Non-pigmented ciliary epithelial cell (primary cell): Measurements from ENCODE around the gene ZNF587.

Experiments used
- DNase-seq: peaks from one replicate; pipeline ENCODE4 v3.0.0-alpha.2; 2010; ENCODE audit warnings: low read depth

ZNF587 gene

DNA sequence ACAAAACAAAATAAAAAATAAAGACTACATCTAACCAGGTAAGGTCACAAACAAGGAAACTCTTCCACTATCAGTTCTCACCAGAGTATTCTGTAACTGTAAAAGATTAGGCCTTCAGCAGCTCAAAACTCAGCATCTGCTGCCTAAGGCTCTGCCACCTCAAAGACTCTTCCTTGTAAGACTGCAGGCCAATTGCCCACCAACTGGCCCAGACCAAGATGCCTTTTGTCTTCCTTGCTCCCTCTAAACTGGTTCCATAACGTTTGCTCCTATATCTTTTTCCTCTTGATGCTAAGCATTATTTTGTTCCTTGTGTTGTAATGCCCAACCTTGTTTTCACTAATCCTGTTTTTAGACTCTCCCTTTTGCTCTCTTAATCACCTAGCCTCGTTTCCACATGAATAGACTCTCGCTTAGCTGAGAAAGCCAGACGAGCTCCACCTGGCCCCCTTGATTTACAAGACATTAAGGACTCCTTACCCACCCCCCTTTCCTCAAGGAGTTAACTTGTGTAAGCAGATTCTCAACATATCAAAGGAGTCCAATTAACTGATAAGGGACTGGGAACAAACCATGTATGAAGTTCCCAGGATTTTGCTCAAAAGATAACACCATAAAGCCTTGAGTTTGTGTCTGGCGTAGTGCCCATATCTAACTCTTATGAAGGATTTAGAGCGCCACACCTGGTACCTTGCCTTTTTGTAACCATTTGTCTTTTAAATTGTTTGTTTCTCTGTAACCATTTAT, 37.7 kb downstream of the ZNF587 start:
- DNase-seq: peak; percentile 17

DNA sequence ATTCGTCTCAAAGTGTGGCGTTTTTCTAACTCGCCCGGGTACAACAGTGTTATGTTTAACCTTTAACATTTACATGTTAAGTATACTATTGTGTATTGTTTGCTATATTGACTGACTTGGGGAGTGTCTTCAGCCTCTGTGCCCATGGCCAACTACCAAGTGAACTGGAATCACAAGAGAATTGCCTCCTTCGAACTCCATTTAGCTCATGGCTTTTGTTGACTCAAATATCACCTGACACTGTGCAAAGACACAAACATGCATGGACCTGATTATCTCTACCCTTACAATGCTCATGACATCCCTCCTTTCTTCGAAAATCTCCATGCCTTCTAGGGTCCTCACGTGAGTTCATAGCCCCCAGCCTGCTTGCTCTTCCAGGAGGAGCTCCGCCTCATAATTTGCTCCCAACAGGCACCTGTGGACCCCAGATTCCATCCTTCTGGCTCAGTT, 38.5 kb downstream of the ZNF587 start:
- no peak for DNase-seq

DNA sequence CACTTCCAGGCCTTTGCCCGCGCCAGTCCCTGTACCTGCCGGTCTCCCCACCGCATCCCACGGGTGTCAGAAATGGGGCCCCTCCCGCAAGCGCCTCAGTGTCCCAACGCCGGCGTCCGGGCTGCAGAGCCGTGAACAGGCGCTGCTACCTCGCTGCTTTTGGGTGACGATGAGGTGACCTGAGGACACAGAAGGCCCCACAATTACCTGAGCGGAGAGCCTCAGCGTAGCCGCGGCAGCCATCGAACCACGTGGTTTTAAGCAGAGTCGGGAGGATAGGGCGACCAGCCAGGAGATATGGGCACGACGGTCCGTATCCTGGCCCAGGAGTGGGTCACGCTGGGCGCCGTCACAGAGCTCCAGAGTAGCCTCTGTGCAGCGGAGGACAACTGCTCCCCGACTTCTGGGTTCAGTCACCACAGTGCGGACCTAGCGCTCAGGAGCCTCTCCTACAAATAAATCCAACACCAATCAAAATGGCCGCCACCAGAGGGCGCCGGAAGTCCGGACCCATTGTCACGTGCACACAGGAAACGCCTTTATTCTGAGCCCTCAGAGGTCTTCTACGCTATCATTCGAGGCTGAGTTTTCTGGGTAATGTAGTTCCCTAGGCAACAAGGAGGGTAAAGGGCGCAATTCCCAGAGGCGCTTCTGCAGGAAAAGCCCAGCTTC, 39.0 kb downstream of the ZNF587 start, which contains the start of gene ZNF814:
ZNF814 (minus strand) TSS at position 478 of the 672 bp plus-strand sequence; CDS start at position 243, 235 bp downstream.
- DNase-seq: peak; percentile 37

DNA sequence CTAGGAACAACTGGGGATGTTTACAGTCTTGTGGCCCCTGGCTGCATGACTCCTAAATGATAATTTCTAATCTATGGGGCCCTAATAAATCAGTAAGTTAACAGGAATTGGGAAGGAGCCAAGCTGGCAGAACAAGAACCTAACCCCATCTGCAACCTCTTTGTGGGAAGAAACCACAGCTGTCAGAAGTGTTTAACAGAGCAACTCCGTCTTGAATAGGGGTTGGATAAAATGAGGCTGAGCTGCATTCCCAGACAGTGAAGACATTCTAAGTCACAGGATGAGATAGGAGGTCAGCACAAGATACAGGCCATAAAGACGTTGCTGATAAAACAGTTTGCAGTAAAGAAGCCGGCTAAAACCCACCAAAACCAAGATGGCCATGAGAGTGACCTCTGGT, 41.0 kb downstream of the ZNF587 start:
- DNase-seq: peak; percentile 88

DNA sequence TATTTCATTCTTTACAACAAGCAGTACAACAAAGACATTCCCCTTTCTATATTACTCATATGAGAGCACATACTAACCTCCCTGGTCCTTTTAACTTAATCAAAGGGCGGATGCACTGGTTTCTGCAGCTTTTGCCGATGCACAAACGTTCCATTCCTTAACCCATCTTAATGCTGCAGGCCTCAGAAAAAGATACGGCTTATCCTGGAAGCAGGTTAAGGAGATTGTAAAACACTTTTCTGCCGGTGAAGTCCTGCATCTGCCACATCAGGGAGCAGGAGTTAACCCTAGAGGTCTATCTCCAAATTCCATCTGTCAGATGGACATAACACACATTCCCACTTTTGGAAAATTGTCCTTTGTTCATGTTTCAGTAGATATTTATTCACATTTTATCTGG, 50.7 kb downstream of the ZNF587 start:
- no peak for DNase-seq

DNA sequence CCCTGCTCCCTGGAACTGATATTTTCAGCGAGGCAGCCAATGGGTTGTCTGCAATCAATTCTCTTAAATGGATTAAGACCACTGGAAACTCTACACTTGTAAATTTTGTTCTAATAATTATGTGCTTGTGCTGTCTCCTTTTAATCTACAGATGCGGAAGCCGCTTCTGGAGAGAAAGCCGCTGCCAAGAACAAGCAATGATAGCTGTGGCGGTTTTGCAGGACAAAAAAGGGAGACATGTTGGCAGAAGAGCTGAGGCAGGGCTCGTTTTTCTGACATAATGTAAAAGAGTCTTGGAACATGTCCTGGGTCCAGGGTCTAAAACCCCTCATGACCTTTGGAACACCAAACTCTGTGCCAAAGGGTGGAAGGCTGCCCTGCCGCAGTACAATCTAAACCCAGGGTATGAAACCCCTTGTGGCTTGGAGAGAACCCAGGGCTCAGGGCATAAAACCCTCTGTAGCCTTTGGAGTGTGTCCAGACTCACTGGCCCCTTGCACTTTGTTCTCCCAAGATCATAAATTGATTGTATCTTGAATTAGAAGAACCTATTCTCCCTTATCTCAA, 54.0 kb downstream of the ZNF587 start:
- DNase-seq: no peak

DNA sequence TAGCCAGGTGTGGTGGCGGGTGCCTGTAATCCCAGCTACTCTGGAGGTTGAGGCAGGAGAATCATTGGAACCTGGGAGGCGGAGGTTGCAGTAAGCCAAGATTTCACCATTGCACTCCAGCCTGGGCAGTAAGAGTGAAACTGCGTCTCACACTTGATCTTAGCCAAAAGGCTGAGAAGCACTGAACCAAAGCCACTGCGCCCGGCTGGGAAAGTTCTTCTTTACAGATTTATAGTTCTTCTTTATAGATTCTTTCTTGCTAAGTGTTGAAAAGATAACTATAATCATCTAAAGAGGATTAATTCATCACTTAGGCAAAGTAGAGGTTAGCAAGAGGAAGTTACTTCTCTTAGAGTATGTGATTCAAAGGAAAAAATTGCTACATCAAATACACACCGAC, 55.6 kb downstream of the ZNF587 start:
- no peak for DNase-seq

DNA sequence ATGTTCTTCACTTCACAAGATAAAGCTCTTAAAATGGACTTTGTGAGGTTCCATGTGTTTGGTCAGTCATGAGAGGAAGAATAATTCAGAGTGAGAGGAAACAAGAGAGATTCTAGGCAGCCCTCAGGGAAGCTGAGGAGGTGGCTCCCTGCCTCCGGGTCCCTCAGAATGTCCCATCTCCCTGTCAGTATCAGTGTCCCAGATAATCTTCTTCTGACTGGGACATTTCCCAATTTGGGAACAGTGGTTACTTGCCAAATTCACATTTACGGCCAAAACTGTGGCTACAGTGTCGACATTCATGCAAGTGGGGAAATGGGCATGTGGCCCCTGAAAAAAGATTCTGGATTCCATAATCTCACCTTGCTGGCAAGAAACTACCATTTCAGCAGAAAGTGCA, 57.7 kb downstream of the ZNF587 start:
- DNase-seq: no peak

DNA sequence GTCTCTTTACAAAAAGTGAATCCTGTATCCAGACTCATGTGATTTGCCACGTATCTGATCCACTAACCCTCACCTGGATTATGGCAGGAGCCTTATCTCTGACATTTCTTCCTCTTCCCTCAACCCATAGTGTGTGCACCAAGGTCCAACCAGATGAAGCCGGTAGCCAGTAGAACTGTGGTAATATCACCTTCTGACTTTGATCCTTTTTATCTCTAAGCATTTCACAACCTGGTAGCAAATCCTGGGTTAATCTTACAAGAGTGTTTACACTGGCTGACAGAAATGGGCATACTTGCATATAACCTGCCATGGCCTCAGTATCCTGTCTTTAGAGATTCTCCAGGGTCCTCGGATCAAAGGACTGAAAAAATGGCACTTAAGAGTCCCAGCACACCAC, 64.9 kb downstream of the ZNF587 start:
- DNase-seq: no peak
